ENCODE results near the gene GNRH2. TPM values are rescaled to one million over a fixed set of nuclear protein-coding genes. Genes with fewer than 3 reads are reported as not detected.

GNRH2 gene
- total RNA-seq, 2 donors from 2014 or later, result 0.64 TPM; not detected in 1

DNA sequence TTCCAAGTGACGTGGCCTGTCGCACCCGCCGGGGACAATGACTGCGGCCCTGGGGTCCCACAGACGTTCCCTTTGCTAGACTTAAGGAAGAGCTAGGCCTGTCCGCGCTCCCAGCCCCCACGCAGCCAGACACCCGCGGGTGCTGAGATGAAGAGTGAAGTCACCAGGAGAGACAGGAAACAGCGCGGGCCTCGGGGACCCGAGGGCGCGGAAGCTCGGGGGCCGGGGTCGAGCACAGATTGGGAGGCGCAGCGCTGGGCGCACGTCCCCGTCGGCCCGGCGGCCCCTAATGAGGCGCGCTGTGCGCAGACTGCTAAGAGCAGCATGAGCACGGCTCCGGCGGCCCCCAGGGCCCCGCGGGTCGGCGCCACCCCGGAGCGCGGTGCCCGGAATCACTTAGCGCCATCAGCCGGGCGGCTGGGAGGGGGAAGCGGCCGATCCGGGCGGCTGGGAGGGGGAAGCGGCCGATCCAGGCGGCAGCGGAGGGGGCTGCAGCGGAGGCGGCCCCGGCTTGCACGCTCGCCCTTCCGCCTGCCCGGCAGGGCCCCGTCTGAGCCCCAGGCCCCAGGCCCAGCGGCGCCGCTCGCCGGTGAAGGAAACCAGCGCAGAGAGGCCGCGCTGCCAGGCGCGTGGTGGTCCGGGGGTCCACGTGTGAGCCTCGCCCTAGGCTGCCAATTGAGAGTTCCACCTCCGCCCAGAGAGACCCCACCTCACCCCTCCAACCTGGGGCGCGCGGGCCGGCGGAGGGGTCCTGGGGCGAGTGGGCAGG lies 49.4 kb downstream of the GNRH2 start:
- no peak for ATAC-seq
- intact Hi-C loops (cut with DNase I, micrococcal nuclease), result no loop called here
- DNase-seq, result no peak

GRCh38 chr20:3093861-3094361 lies 50.5 kb downstream of the GNRH2 start:
- intact Hi-C loops (cut with DNase I, micrococcal nuclease), result no loop called here
- DNase-seq, result no peak
- ATAC-seq, result no peak

DNA sequence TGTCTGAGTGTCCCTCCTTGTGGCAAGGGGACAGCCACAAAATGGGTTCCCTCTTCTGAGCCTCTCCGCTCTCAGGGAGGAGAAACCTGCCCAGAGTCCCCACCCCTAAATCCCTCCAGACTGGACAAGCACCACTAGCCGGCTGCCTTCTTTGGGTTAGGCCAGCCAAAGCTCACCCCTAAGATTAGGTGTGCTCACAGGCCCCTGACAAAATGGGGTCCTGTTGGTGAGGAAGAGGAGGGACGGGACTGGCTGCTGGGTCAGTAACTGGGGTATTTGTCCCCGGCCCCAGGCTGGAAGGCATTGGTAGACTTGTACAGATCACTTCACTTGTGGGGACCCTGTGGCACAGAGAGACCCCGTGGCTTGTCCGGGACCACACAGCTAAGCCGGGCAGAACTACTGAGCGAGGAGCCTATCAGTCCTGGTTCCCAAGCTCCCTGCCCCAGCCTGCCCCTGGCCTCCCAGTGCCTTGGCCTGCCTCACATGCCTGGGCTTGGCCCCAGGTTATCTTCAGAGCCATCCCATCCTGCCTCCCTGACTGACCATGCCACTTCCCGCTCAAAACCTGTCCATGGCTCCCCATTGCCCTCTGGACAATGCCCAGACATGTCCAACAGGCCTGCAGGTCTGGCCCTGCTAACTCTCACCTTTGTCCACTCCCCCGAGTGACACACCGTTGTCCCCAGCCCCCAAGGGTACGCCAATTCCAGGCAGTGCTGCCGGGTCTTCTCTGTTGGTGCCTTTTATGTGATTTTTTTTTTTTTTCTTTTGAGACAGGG lies 51.6 kb downstream of the GNRH2 start:
- no peak for ATAC-seq
- intact Hi-C loops (cut with DNase I, micrococcal nuclease), result no loop called here

More for the DNA sequence above, 51.6 kb downstream of the GNRH2 start:
- DNase-seq, result no peak

Other genes starting within 250 kb of the GNRH2 start
- gene CPXM1, start 243.0 kb upstream of the GNRH2 start, total RNA-seq, result 1 to 10 TPM in 1 of 2 donors, under 1 TPM in 1; 0.24 to 2.3 TPM
- gene C20orf141, start 228.6 kb upstream of the GNRH2 start, total RNA-seq, result not detected
- gene TMEM239, start 227.3 kb upstream of the GNRH2 start, total RNA-seq, result not detected
- gene PCED1A, start 203.0 kb upstream of the GNRH2 start, total RNA-seq, result 10 to 100 TPM; 16.2 to 26.8 TPM
- gene VPS16, start 202.9 kb upstream of the GNRH2 start, total RNA-seq, result 10 to 100 TPM; 33.9 to 41.0 TPM
- 10 to 100 TPM; 41.4 to 55.5 TPM for gene PTPRA, start 170.1 kb upstream of the GNRH2 start, total RNA-seq
- gene MRPS26, start 2.4 kb downstream of the GNRH2 start, total RNA-seq, result 10 to 100 TPM; 33.1 to 44.1 TPM
- gene OXT, start 28.0 kb downstream of the GNRH2 start, total RNA-seq, result not detected
- not detected for gene AVP, start 41.1 kb downstream of the GNRH2 start, total RNA-seq
- gene FASTKD5, start 116.2 kb downstream of the GNRH2 start, total RNA-seq, result 10 to 100 TPM; 15.4 to 16.5 TPM
- gene UBOX5, start 116.2 kb downstream of the GNRH2 start, total RNA-seq, result 1 to 10 TPM; 6.6 to 6.8 TPM
- gene LZTS3, start 129.9 kb downstream of the GNRH2 start, total RNA-seq, result 10 to 100 TPM in 1 of 2 donors, 1 to 10 TPM in 1; 5.5 to 10.9 TPM
- 10 to 100 TPM; 50.4 to 70.3 TPM for gene DDRGK1, start 161.1 kb downstream of the GNRH2 start, total RNA-seq
- gene ITPA, start 165.9 kb downstream of the GNRH2 start, total RNA-seq, result 10 to 100 TPM; 44.8 to 46.3 TPM
- under 1 TPM; 0.56 to 0.89 TPM for gene SLC4A11, start 195.6 kb downstream of the GNRH2 start, total RNA-seq

Measured in left colon (tissue), 2 donors.